NCI-H2227 treated with DMSO at 0.1 percent for 48 hours (cell line): ENCODE results near the gene C8G.

Experiments used
- DNase-seq: peaks from one replicate; lab custom pipeline; 2025; lab: John Stamatoyannopoulos, UW

The C8G gene

GRCh38 chr9:136953771-136954269 lies 8.8 kb downstream of the C8G start:
- no peak for DNase-seq

GRCh38 chr9:136954270-136955083 lies 9.4 kb downstream of the C8G start:
- no peak for DNase-seq

GRCh38 chr9:136955202-136955942 lies 10.3 kb downstream of the C8G start:
- DNase-seq = no peak

GRCh38 chr9:136955943-136956335 lies 10.9 kb downstream of the C8G start:
- no peak for DNase-seq

- no peak for DNase-seq
Observed at GRCh38 chr9:136956604-136957003, 11.6 kb downstream of the C8G start.

GRCh38 chr9:136957461-136957860 lies 12.4 kb downstream of the C8G start:
- no peak for DNase-seq

GRCh38 chr9:136957901-136958300 lies 12.9 kb downstream of the C8G start:
- DNase-seq = no peak

- no peak for DNase-seq
Observed at GRCh38 chr9:136958473-136958872, 13.4 kb downstream of the C8G start.

GRCh38 chr9:136958898-136959850 lies 14.1 kb downstream of the C8G start:
- no peak for DNase-seq

- no peak for DNase-seq
Observed at GRCh38 chr9:136960212-136960937, 15.3 kb downstream of the C8G start.

GRCh38 chr9:136960938-136961275 lies 15.9 kb downstream of the C8G start:
- no peak for DNase-seq

- DNase-seq = no peak
Observed at GRCh38 chr9:136961279-136962065, 16.4 kb downstream of the C8G start.

- DNase-seq = no peak
Observed at GRCh38 chr9:136962163-136962562, 17.1 kb downstream of the C8G start.

- DNase-seq = no peak
Observed at GRCh38 chr9:136962701-136963248, 17.7 kb downstream of the C8G start.

- DNase-seq = no peak
Observed at GRCh38 chr9:136963341-136963740, 18.3 kb downstream of the C8G start.

GRCh38 chr9:136963751-136964150 lies 18.7 kb downstream of the C8G start:
- DNase-seq = no peak

- DNase-seq = no peak
Observed at GRCh38 chr9:136964171-136964689, 19.2 kb downstream of the C8G start.

GRCh38 chr9:136964833-136965422 lies 19.9 kb downstream of the C8G start:
- DNase-seq = no peak

GRCh38 chr9:136965771-136966484 lies 20.9 kb downstream of the C8G start:
- no peak for DNase-seq
